GM21737 (cell line): ENCODE measurements around the gene HIVEP2.

Experiments used
- ATAC-seq: cut with Tn5 transposase; IDR thresholded peaks from one replicate; pipeline ENCODE4 v1.9.1; 2021; ENCODE audit warnings: mild to moderate bottlenecking, moderate library complexity; ENCODE audit not compliant: unreplicated experiment

HIVEP2 gene

DNA sequence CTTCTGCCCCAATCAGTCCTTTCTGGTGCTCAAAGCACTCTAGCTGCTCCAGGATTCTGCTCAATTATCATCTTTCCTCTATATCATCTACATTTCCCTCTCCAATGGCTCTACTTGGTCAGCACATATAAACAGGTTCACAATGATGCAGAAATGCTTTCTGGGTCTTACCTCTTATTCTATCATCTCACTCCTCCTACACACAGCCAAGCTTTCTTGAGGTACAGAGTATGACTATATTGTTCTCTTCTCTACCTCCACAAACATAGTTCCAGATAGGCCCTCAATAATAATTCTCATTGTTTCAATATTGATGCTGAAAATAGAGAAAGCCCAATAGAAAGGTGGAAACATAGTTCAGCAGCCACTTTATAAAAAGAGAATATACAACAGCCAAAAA, 48.2 kb downstream of the HIVEP2 start:
- ATAC-seq: no peak

DNA sequence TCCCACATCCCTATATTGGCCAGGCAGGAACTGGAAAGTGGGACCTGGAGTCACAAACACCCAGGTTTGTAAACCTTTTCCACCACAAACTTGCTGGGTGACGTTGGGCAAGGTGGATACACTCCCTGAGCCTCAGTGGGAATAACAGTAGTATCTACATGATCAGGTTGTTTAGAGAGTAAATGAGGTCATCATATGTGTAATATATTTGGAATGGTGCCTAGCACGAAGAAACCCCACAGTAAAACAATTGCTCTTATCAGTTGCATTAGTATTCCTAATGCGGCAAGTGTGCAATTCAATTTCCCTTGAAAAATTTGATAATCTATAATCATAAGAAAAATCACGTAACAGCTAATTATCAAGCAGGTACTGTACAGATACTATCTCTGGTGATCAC, 51.9 kb downstream of the HIVEP2 start:
- no peak for ATAC-seq

DNA sequence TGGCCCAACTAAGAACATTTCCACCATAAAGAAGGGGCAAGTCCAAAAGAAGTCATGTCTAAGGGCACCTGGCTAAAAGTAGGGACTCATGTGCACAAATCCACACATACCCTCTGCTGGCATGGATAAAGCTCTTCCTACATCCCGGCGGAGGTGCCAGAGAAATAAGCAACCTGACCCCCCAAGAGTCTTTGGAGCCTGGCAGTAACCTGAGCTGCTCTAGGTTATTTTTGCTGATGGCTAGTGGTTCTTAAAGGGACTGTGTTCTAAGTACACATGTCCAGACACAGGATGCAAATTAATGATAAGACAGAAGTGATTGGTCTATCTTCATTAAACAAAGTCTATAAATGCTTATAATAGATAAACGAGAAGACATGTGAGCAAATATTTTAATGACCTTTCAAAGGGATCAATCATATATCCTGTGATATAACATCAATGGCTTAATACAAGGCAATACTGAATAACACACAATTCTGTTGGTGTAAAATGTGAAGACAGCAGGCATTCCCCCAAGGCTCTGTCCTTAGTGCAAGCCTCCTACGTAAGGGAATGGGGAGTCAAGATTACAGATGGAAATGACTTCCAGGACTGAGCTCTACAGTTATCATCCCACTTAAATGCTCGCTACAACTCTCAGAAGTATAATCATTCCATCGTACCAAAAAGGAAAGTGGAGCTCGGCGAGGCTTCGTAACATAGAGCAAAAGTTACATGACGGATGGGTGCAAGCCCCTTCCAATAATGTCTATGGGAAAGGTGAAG, 52.5 kb downstream of the HIVEP2 start:
- no peak for ATAC-seq

DNA sequence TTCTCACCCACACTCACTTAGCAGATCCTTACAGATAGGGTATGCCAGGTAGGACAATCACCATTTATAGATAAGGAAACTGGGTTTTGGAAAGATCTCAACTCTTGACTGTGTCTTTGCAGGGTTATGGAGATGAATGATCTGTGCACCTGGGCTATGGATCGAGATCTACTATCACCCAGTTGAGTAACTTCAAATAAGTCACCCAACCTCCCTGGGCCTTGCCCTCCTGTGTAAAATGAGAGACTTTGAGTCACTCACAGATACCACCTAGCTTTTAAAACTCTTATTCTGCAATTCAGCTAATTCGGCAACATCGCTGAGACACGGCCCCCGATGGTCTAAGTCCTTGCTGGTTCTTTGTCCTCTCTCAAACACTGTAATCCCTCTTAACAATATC, 53.5 kb downstream of the HIVEP2 start:
- no peak for ATAC-seq

DNA sequence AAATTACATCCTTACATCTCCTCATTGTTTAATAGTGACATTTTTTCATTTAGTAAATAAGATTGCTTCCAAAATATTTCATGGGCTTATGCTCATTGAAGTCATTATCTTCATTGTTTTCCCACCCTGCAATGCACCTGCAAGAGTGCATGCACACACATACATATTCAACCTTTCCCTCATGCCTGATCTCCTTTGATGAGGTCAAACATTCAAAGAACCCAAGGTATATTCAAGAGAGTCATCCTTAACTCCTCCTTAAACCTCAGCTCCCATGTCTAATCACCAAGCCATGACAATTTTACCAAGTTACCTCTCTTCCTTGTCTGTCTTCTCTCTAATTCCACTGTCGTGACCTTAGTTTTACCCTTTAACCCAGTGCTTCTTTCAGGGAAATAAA, 56.5 kb downstream of the HIVEP2 start:
- ATAC-seq: no peak

DNA sequence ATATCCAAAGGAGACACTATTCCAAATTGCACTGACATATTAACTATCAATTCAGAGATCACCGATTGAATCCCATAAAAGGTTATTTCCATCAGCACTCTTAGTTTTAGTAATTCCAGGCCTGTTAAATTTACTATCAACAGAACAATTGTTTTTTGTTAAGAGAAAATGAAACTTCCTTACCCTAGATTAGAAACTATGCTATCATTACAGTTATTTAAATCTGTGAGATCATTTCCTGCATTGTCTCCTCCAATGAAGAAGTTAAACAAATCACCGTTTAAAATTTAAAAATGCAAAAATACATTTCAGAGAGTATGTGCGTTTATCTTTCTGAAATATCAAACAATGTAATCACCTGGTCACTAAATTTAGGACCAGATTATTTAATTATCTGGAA, 57.5 kb downstream of the HIVEP2 start:
- ATAC-seq: no peak

DNA sequence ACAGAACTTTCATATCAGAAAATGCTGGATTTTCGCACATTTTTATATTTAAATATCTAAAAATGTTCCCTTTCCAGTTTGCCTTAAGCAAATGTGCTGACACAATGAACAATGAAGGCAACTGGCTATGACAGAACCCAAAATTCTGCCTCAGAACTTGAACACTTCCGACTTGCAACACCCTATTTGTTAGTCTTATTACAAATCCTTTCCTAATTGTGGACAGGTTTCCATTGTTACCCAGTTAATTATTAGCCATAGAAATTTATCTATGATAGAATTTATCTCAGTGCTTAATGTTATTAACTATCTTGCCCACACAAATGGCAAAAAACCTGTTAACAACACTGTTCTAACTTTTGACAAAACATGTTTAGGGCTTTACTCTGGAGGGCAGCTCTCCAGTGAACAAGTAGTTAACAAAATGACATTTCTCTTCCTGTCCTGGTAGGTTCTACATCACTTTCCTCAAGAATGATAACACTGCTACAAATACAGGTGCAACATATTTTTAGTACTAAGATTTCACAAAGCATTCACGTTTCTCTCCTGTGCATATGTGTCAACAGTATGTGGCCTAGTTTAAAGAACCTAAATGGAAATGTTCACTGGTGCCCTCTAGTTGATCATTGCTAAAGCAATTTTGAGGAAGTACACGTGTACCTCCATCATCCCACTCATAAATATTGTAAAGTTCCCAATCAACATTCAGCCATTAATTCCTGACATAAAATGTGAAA, 58.4 kb downstream of the HIVEP2 start:
- peak; percentile 75 for ATAC-seq

DNA sequence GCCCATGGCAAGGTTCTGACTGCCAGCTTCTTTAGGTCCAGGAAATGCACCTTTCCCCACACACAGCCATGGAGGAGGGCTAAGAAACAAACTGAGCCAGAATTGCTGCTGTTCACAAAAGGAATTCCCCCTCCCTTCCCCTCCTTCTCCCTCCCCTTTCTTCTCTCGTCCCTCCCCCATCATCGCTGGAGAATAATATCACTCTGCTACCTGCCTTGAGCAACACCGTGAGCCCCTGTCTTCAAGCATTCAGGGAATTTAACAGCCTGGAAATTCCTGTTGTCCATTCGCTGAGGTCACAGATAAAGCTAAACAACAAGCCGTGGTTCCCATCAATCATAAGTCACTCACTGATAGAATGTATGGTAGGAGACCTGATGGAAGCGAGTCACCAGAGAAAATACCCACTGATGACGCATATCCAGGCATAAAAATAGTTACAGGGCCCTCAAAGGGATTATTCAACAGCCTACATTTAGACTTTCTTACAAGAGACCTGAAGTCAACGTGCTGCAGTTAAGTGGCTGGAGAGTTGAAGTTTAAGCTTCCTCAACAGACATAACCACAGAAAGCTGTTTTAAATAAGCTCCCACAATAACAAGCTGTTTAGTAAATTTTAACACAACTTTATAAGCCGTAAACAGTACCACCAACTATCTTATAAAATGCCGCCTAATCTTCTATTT, 59.7 kb downstream of the HIVEP2 start:
- peak; percentile 71 for ATAC-seq

DNA sequence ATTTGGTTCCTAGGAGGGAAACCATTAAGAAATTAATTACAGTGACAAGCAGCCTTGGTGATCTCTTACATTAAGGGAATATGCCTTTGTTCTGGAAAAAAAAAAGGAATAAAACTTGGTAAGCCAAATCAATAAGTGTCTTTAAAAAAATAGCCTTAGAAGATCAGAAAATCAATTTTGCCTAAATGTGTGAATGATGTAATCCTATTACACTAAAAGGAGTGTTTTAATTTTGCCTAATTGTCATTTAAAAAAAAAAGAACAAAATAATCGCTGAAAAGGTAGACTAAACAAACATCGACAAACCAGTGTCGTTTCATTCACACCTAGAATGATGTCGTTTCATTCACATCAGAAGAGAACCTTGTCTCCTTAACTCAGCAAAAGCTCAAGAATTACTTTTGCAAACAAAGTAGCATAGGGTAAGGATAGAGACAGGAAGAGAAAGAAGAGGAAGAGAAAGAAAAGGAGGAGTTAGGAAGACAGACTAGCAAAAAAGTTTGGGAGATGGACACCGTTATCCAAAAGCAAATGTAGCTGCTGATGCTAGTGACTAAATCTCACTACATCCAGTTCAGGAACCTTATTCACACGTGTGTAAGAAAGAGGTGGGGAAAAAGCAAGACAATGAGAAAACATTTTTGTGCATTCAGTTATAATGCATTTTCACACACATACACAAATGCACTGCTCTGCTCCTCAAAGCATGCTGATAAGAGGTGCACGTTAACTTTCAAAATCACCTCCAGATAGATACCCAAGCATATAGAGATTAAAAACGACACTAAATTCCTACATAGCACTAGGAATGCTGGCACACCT, 60.6 kb downstream of the HIVEP2 start:
- no peak for ATAC-seq

DNA sequence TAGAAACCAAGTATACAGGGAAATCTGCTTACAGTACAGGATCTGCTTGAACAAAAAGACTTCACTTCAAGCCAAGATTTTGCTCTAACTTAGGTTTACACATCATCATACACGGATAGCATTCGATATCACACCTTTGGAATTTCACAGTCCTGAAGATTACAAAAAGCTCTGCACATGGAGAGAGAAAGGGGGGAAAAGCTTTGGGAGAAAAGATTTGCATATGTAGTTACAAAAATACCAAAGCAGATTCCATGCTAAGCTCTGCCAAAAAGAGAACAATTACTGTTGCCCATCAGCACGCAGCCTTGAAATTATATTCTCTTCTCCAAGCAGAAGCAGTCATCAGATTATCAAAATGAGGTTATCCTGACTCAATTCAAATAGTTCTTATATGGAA, 62.0 kb downstream of the HIVEP2 start:
- ATAC-seq: no peak

DNA sequence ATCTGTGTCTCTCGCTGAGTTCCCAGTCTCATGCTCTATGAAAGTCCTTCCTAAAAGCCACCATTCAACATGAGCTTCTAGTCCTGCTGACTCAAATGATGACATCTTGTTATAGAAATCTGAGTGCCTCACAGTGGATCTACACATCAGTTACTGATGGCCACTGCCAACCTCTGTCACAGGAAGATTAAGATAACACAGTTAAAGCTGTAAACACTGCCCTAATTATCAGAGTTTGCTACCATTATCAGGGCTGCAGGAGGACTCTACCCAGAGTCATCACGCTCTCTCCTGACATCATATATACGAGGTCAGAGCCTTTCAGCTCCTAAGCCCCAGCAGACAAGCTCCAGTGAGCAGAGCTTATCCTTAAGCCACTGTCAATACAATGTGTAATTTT, 63.2 kb downstream of the HIVEP2 start:
- ATAC-seq: no peak

DNA sequence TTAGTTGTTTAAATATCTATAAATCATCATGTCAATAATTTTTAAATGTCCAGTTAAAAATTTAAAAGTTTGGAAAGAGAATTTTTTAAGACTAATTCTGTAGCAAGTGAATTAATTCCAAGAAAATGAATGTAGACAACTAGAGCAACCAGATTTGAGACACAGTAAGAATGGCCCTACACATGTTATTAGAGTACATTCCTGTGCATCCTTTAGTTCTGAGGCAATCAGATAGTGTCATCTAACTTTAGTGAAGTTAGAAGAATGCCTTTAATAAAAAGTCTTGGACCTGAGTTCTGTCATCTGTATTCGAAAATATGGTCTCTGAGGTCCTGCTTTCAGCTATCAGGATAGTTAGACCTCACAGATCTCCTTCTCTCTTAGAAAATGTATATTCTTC, 63.7 kb downstream of the HIVEP2 start:
- no peak for ATAC-seq

DNA sequence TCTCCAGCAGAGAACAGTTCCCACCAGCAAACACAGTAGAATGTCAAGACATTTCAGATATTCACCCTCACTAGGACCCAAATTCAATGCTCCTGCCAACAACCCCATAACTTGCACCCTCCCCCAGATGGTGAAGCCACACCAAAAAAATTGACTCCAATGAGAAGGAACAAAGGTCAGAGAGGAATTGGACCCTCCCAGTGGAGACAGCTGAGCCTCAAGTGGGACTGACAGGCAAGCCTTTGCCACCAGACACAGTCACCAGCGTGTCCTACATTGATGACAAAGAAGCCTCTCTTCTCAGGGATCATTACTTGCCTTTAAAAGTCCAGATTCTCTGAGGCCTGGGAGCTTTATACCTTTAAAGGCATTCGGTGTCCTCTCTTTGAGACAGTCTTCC, 64.8 kb downstream of the HIVEP2 start:
- ATAC-seq: no peak

DNA sequence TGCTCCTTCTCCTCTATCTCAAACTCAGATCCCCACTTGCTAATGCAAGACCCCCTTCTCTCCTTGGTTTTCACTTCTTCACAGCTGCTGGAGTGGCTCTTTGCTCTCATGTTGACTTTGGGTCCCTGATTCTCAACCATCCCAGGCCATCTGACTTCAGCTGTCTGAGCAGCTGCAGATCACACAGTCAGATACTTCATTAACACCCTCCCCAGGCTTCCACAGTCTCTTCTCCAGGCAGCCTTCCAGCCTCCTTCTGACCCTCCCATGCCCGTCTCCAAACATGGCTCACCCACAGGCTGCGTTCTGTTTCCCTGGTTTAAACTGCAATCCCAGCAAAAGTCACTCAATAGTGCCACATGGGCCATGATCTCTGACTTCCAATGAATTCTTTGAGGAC, 65.4 kb downstream of the HIVEP2 start:
- ATAC-seq: no peak

DNA sequence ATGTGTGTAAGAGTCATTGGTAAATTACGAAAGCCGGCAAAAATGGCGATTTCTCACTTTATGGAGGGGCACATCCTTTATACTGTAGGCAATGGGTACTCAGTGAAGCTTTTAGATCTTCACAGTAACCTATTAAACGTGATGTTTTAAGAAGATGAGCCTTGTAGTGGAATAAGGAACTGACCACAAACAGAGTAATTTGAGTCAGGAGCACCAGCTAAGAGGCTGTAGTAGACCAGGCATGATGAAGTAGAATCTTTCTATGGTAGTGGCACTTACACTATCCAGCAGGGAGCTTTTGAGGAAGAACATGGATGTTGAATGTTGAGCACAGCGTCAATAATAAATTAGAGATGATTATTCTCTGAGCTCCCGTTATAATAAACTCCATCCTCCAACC, 65.9 kb downstream of the HIVEP2 start:
- ATAC-seq: no peak

DNA sequence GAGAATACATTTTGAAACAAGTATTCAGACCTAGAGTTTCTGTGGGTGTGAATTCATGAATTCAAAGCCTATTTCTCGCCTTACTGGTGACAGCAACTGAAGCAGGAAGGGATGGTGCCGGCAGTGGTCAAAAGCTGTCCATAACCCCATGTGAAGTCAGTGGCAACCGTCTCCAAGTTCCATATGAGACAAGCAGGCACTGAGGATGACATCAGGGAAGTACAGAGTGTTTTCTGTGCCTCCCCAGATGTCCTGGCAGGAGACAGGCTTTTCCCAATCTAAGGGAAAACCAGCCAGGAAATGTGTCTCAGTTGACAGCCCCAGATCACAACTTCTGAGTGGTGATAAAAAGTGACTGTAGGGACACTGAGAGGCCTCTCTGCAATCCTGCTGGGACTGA, 66.6 kb downstream of the HIVEP2 start:
- no peak for ATAC-seq

DNA sequence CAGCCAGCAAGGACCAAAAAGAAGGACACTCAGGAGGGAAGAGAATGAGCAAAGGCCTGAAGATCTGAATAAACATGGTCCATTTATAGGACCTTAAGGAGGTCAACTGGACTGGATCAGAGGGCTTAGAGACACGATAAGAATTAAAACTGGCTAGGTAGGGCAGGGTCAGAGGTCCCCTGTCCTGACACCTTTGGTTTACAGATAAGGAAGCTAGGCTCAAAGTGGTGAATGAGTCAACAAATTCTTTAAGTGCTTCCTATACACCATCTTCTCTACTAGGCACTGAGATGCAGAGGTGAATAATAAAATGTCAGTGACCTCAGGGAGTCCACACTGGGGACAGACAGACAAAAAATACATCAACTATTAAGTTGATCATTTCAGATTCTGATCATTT, 70.3 kb downstream of the HIVEP2 start:
- ATAC-seq: no peak

DNA sequence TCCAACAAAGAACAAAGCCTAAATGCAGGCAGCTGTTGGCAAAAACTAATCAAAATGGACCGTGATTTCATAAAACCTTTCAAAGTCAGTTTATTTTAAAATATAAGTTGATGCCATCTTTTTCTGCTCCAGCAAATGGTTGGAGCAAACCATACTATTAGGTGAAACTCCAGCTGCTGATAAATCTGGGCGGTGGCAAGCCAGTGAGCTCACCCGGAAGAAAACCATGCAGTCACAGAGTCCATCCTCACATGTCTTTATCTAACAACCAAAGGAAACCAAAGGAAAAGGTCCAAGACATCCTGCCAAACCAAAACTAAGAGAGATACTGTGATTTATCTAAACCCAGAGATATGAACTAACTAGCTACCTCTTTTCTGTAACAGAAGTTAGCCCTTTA, 72.6 kb downstream of the HIVEP2 start:
- no peak for ATAC-seq

DNA sequence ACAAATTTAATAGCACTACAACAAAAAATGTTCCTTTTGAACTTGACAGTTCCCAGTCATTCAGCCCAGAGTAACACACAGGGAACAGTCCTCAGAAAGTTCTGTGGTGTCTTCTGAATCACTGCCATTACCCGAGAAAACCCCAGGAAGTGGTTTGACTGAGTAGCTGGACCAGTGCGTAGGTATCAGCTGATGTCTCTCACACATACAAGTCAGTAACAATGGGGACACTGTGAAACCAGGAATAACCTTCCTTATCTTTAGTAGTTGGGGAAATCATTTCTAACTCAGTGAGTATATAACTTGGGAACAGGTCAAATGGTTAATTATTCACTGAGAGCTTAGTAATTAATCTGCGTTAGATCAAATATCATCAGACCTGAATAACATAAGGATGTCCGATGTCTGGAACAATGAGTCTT, 73.1 kb downstream of the HIVEP2 start:
- peak; percentile 91 for ATAC-seq

DNA sequence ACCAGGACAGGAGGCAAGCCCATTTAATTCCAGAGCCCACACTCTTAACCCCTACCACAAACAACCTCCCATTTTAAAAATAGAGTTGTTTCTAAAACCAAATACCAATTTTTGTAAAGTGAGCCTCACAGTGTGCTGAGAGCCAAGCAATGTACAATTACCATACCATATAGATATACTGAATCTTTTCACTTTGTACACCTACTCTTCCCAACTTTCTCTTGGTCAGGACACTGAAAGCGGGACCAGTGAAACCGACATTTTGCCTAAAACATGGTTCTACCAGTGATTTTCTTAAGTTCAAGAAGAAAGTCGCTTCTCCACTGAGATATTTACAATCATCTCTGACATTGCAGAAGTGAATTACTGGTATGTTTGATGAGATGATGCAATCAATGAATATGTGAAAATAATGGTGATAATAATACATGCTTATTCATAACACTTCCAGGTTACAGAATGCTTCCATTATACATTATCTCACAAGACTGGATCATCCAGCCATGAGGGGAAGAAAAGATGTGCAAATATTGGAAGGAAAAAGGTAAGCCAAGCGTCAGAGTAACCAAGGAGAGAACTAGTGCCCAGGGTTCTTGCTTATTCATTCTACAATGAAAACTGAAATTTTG, 74.1 kb downstream of the HIVEP2 start:
- no peak for ATAC-seq

DNA sequence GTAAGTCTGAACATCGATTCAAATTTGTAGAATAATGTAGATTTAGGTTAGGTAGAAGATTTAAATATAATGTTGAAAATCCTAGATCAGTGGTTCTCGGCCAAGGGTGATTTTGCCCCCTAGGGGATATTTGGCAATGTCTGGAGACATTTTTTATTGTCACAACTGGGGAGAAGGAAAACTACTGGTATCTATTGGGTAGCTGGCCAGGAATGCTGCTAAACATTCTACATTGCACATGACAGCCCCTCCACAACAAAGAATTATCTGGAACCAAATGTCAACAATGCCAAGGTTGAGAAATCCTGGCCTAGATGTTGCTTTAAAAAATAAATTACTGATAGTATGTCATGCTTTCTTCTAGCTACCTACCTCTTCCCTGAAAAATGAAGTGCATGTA, 76.1 kb downstream of the HIVEP2 start:
- ATAC-seq: no peak
